RWPE1 (cell line): ENCODE results near the gene ROR1.

ENCODE experiments used
- CTCF ChIA-PET: fragments of 350-600 bp; sonication (Branson Sonifier 250); formaldehyde crosslinking; extraction: SDS; loops from one replicate; lab custom pipeline; 2021; lab: Yijun Ruan, JAX
- POLR2A ChIA-PET: fragments of 400-600 bp; formaldehyde crosslinking; extraction: SDS; loops from one replicate; lab custom pipeline; 2020; ENCODE audit warnings: antibody characterized with exemption; ENCODE audit not compliant: low non-redundant PET; lab: Yijun Ruan, JAX
- DNase-seq: peaks from one replicate; pipeline ENCODE4 v3.0.0; 2012; ENCODE audit warnings: low spot score
- H3K27ac ChIP-seq: fragments of 450-650 bp; 2 replicates; pipeline ENCODE4 v1.5.1; 2017
- CTCF ChIP-seq: fragments of 450-650 bp; conservative IDR thresholded peaks from 2 replicates; pipeline ENCODE4 v1.5.1; 2017; ENCODE audit warnings: low read depth, mild to moderate bottlenecking

The ROR1 gene

GRCh38 chr1:63886340-63886739 is 112.5 kb downstream of the ROR1 start:
- CTCF ChIA-PET: no interaction called here
- POLR2A ChIA-PET: no interaction called here
- TF ChIP-seq CTCF: no peak
- no peak for DNase-seq
- no peak overlapping the region for H3K27ac ChIP-seq

DNA sequence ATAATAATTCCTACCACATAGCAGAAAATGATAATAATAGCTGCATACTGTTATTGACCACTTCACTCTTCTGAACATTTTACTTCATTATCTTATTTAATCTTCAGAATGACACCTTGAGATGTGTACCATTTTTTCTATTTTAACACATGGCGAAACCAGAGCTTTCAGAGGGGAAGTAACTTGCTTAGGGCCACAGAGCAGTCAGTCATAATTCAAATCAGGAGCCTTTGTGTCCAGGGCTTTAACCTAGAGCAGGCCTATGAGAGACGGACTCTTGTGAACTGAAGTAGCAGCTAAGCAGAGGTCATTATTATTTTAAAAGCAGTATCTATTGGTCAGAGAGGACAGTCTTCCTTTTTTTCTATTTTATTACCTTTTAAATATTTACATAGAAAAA is 114.0 kb downstream of the ROR1 start:
- ChIA-PET POLR2A (no interaction called here), CTCF (interaction anchor here (0.6 kb wide), 1 partner anchor 1056 kb away, joined by 5 read pairs; no protein-coding TSS in a partner anchor)
- no peak for DNase-seq
- TF ChIP-seq CTCF: no peak
- H3K27ac ChIP-seq: no peak overlapping the region

GRCh38 chr1:63888984-63889383 is 115.2 kb downstream of the ROR1 start:
- DNase-seq: no peak
- ChIA-PET POLR2A (no interaction called here), CTCF (no interaction called here)
- no peak for TF ChIP-seq CTCF
- H3K27ac ChIP-seq: no peak overlapping the region

DNA sequence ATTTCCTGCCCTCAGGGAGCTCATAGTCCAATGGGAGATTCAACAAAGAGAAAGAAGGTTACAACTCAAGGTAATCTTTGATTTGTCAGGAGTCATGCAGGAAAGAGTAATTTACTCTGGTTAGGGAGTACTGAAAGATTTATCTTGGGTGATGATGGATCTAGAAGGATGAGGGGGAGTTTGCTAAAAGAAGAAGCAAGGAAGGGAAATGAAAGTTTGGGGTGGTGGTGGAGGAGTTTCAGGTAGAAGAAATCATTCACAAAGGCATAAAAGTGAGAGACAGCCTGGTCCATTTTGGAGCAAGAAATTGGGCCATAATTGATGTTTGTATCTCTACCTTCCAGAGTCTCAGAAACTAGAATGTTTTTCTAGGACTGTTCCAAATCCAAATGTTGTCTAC is 116.7 kb downstream of the ROR1 start:
- H3K27ac ChIP-seq: no peak overlapping the region
- ChIA-PET POLR2A (interaction anchor here (0.6 kb wide), 1 partner anchor 11 kb away, joined by 4 read pairs; no protein-coding TSS in a partner anchor), CTCF (interaction anchor here (0.5 to 1.0 kb wide), 2 partner anchors 16 to 28 kb away, joined by 3 read pairs; no protein-coding TSS in a partner anchor)
- DNase-seq: no peak
- no peak for TF ChIP-seq CTCF

- TF ChIP-seq CTCF: no peak
Measured at GRCh38 chr1:63891060-63891690, 117.4 kb downstream of the ROR1 start.

GRCh38 chr1:63892632-63893395 is 119.0 kb downstream of the ROR1 start:
- TF ChIP-seq CTCF: no peak
- DNase-seq: no peak
- ChIA-PET CTCF (no interaction called here), POLR2A (no interaction called here)
- H3K27ac ChIP-seq: no peak overlapping the region

More at GRCh38 chr1:63891060-63891690, 117.4 kb downstream of the ROR1 start:
- no peak for DNase-seq
- POLR2A ChIA-PET: no interaction called here
- CTCF ChIA-PET: no interaction called here
- H3K27ac ChIP-seq: no peak overlapping the region
